Daoy (cell line): ENCODE measurements around the gene NAALADL2. TPM values are rescaled to one million over a fixed set of nuclear protein-coding genes. Genes with fewer than 3 reads are reported as not detected.
"Not testable (repeated sequence)": the region's sequence is repeated elsewhere in the genome, so short reads cannot be mapped to it uniquely, and the experiment has no call there.

Source experiments
- DNase-seq: peaks from one replicate; pipeline ENCODE4 v3.0.0-alpha.2; 2015; ENCODE audit warnings: low read depth
- total RNA-seq: library from RNA; depleted of rRNA; stranded (reverse); fragments of >200 nt; shearing (Covaris generic); gene quantifications from 2 replicates; pipeline ENCODE4 v1.2.3, GENCODE V29; 2014

NAALADL2 gene
- total RNA-seq, 1 experiment from 2014 or later: 1.5 TPM

DNA sequence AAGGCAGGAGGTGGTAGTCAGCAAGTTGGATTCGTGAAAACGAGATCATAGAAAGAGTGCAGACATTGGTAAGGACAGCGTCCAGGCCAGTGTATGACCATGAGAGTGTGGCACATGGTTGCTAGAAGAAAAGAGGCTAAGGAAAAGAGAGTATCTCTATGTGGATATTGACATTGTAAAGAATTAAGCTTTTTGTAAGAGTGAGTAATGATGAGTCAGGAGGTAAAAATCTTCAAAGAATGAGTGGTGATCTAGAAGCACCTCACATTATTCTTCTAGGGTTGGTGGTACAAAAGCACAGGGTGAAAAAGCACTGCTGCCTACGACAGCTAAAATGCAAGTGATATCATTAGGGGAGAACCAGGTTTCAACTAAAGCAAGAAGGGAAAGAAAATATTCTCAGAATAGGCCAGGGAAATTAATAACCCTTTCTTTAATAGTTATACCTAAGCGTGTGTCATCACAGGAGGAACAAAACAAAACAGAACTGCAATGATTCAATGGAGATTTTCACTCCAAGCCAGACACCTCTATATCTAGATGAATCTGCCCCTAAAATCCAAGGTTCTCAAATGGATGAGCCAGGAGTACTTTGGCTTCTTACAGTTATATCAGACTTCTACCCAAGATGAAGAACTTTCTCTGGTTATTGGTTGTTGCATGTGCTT lies 884.7 kb downstream of the NAALADL2 start:
- peak; percentile 41 for DNase-seq

DNA sequence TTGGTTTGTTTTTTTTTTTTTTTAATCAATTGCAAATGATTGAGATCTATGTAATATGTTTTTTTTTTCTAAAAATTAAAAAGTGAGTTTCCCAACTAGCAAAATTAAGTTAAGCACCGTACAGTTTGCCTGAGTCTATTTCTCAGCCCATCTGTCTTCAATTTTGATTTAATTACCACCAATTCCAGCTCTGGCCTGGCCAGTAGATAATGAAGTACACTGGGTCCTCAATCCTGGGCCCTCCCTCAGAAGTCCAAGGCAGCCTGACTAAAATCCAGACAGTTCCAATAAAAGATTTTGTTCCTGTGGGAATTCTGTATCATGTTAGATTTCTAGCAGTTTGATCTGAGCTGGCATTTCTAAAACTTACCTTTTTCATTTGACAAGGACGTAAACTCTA lies 887.2 kb downstream of the NAALADL2 start:
- no peak for DNase-seq

DNA sequence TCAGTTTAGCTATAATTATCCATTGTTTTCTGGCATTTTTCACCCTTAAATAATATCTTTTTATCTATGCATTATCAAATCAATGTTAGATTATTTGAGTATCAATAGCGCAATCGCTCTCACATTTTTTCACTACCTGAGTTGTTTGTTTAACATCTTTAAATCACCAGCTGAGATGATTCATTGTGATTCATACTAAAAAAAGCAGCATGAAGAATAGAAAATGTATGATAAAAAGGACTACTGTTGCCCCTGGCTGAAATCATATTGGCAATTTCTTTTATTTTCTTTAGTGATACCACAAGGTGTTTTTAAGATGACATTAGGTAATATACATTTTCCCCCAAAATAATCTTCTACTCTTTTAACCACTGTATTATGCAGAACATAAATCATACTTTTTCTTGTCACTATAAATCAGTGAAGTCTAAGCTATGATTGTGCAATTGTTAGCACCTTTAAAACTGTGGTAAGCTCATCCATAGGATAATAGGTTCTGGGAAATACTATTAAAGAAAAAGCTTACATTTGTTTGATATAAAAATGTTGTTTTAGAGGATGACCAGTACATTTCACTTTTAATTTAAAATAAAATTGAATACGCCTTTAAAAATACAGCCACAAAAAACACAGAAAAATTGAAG lies 889.1 kb downstream of the NAALADL2 start:
- peak; percentile 6 for DNase-seq

DNA sequence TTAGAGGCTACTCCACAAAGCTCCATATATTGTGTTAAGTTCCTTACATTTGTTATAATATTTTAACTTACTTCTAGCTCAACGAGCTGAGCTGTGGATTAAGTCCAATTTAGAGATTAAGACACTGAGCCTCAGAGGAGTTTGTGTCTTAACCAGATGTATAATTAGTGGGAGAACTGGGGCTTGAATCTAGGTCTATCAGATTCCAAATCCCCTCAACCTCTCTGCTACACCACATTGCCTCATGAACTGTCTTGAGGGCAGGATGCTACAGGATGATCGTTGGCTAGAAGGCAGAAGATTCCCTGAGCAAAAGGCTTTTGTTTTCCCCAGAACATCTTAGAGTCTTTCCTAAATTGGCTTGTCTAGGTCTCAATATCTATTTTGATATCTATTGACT lies 890.8 kb downstream of the NAALADL2 start:
- DNase-seq: no peak

DNA sequence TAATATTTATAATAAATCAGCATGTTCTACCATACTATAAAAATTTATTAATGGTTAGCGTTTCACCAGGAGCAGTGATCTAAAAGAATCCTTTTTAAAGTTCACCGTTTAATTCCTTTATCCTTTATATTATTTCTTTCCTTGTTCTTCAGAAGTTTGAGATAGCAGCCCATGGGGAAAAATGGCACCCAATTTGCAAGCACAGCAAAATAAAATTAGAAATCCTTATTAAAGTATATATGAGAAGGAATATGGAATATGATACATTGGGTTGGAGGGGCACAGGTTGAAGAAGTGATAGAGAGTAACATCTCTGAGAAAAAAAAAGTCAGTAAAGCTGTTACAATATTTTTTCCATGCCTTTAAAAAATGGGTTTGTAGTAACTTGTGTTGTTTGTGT lies 892.0 kb downstream of the NAALADL2 start:
- DNase-seq: no peak

DNA sequence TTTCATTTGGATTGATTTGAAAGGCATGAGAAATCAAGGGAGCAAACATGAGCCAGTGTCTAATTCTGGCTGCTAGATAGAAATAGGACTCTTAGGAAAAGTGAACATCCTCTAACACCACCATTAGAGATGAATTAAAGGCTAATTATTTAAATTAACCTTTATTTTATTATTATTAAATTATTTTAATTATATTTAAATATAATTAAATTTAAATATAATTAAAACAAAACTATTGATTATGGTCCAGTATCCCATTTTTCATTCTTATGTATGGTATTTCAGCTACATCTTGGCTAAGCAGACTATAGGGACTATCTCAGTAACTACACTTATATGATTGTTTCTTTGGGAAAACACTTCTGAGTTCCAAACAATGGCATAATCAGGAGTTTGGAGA lies 904.8 kb downstream of the NAALADL2 start:
- DNase-seq: no peak

DNA sequence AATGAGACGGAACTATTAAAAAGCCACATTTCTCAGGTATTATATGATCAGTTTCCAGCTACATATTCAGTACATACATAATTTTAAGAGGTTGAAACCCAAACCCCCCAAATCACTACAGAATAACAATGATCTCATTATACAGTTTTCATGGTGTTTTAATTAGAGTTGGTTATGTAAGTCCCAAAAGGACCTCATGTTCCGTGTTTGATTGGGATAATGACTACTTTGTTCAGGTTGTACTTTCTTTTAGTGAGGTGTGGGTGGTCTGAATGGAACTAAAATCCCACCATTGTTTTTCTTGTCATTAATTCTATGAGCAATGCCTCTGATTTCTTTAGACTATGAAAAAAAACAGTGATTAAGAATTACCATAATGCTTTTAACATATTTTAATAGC lies 905.6 kb downstream of the NAALADL2 start:
- DNase-seq: no peak

DNA sequence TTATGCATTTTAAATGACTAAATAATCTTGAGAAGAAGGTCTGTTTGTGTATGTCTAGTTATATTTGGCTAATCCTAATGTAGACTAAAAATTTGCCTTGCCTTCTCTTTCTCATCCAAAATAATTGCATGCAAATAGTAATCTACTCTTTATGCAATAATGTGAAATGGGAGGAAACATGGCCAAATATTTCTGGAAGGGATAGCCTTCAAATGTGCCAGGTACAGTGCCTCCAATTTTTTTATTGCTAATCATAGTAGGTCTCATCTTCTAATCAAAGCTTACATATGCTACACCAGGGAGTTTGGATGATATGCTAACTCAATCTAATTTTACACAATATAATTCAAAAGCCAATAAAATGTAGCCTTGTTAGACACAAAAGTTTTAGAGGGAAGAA lies 911.3 kb downstream of the NAALADL2 start:
- no peak for DNase-seq

DNA sequence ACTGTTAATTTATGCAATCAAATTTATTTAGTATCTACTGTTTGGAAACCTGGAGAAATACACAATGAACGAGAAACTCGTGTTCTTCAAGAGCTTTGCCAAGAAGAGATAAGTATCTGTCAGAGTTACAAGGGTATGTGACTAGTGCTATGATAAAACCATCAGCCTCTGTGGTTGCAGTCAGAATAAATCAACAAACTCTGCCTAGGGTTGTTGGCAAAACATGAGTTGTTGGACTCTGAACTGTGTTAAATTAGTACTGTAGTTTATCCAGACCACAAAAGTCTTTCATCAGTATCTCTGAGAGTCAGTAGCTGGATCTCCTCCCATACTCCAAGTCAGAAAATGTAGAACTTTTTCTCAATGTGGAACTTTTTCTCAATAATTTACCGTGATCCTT lies 918.4 kb downstream of the NAALADL2 start:
- DNase-seq: no peak

DNA sequence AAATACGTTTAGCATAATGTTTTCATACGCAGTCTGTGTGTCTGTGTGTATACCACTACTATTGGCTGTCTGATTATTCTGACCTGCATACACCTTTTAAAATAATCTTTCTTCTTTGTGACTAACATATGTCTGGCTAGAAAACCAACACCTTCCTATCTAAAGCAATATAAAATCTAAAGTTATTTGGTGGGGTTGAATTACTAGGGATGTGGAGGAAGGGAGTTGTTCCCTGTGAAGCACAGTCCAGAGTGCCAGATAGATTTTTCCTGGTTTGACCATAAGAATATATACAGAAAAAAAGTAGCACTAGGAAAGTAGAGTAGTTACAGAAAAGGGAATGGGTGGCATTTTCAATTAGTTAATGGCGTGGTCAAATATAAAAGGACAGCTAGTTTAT lies 918.8 kb downstream of the NAALADL2 start:
- no peak for DNase-seq

DNA sequence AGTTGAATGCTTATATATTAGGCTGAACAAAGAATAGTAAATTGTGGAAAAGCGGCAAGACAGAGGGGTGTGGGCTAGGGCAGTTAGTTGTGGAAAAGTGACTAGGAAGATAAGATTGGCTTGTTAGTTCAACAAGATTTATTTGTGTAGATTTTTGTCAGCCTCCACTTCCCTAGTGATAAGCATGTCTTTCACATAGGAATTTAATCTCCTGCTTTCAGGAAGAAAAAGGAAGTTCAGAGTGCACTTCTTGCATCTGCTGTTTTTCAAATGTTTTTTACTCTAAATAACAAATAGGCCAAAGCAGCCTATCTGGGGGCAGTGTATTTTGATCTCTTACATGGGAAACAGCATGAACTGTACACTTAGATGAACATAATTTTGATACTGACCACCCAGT lies 919.9 kb downstream of the NAALADL2 start:
- DNase-seq: no peak

DNA sequence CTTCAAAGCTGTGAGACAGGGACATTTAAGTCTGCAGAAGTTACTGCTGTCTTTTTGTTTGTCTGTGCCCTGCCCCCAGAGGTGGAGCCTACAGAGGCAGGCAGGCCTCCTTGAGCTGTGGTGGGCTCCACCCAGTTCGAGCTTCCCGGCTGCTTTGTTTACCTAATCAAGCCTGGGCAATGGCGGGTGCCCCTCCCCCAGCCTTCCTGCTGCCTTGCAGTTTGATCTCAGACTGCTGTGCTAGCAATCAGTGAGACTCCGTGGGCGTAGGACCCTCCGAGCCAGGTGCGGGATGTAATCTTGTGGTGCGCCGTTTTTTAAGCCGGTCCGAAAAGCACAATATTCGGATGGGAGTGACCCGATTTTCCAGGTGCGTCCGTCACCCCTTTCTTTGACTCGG lies 928.0 kb downstream of the NAALADL2 start:
- not testable (repeated sequence) for DNase-seq

DNA sequence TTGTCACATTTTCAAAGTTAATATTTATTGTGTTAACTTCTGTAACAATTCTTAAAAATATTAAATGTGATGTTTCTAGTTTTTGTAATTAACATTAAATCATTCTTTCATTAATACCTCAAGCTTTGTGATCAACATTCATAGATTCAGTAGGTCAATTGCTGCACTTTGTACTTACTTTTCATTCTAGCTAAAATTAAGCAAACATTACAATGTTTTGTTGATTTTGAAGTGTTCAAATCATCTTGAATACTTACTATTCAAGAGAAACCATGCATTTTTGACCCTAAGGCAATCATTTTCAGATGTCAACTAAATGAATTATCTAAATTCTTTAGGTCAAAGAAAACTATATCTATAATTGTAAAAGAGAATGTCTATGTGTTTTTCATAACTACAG lies 933.1 kb downstream of the NAALADL2 start:
- DNase-seq: no peak

DNA sequence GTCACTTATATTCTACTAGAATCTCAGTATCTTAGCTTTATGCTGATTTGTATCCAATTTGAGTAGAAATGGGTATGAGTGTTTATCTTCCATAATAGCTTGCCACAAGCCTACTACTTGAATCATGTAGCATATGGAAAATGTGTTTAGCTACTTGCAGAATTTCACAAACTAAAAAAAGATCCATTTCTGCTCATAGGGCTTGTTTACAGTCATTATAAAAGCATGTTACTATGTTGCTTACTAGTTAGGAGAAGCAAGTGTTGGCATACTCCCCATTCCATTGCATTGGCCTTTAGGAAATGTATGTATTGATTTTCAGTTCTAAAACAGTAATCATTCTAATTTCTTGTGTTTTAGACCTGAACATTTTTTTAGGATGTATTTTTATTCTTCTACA lies 939.2 kb downstream of the NAALADL2 start:
- DNase-seq: no peak

DNA sequence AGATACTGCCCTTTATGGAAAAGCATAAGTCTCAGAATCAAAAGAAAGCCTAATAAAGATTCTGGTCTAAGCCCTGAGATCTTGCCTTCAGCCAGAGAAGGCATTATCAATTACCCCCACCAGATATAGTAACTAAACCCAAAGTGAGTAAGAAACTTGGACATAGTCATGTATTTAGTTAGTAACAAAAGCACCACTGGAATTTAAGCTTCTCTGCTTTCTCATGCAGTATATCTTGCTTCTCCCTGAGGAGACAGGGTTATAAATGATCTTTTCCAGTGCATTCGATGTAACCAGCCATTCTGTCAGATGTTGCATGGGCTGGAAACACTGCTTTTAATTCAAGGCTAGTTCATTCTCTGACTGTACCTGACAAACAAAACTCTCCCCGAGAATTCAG lies 946.7 kb downstream of the NAALADL2 start:
- no peak for DNase-seq

DNA sequence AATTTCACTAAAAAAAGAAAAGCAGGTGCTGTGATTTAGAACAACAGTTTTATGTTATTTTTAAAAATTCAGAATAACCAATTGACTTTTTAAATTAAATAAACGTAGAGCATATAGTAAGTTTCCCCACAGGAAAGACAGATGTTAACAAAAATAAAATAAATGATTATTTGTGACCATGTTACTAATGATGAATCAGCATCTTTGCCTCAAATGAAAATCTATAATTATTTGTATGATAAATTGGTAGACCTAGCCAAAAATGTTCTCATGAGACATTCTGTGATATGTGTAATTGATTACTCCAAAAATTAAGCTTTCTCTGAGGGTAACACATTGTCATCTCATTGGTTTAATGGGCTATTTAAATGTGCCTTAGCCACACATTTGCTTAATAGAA lies 948.0 kb downstream of the NAALADL2 start:
- no peak for DNase-seq

DNA sequence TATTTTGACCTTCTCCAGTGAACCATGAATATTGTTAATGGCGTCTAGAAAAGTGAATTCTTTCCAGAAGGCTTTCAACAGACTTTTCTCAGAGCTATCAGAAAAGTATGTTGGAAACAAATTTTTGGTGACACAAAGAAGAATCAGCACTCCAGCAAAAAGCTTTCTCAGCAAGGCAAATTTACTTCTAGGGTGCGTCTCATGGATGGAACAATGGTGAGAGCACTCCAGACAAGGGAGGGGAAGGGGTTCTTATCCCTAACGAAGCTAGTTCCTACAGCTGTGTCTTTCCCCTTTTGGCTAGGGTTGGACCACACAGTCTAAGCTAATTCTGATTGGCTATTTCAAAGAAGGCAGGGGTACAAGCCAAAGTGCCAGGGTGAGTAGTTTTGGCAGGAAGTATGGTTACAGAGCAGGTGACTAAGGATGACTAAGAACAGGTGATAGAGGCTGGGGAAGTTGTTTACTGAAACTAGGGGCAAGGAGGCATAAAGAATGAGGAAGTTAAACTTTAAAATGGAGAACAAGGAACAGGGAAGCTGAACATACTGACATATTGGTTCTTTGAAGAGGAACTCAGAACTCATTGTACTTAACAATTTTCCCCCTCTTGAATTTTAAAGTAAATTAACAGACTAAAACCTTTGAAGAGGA lies 959.8 kb downstream of the NAALADL2 start:
- DNase-seq: no peak

DNA sequence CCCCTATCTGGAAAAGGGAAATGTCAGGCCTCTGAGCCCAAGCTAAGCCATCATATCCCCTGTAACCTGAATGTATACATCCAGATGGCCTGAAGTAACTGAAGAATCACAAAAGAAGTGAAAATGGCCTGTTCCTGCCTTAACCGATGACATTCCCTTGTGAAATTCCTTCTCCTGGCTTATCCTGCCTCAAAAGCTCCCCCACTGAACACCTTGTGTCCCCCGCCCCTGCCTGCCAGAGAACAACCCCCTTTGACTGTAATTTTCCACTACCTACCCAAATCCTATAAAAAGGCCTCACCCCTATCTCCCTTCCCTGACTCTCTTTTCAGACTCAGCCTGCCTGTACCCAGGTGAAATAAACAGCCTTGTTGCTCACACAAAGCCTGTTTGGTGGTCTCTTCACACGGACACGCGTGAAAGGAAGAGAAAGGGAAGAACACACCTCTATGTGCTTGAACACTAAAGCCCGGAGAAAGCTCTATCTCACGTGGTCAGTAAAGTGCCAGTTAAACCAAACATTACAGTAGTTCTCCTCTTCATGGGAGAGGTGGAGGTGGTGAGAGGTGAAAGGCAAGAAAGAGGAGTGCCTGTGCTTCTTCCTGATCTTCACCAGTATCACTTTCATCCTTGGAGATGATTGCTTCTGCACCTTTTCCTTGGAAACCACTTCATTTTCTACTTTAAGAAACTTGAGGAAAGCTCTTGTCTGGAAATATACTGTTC lies 963.8 kb downstream of the NAALADL2 start:
- DNase-seq: not testable (repeated sequence)

DNA sequence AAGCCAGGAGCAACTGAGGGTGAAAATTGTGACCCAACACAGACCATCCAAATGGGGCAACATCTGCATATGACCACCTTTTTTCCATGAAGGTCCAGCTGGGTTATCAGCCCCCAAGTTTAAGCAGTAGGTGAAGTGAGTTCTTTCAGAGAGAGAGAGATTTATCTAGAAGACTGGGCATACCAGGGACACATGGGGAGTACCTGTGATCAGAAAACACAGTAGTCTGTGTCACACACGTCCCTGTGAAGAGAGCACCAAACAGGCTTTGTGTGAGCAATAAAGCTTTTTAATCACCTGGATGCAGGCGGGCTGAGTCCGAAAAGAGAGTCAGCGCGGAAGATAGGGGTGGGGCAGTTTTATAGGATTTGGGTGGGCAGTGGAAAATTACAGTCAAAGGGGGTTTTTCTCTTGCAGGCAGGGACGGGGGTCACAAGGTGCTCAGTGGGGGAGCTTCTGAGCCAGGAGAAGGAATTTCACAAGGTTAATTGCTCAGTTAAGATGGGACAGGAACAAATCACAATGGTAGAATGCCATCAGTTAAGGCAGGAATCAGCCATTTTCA lies 966.0 kb downstream of the NAALADL2 start:
- not testable (repeated sequence) for DNase-seq

DNA sequence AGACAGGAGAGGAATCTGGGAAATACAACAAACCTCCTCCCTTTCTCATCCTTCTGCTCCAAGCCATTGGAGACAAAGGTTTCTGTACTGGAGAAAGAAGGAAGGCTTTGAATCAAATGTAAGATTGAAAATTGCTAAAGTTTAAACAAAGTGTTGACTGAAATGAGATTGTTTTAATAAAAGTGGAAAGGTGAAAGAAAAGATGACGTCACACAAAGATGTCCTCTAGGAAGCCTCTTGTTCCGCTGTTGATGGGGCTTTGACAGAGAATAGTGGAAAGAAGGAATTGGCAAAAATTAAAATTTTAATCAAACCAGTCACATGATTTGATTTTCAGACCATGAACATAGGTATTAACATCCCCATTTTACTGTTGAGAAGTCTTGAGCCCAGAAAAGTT lies 967.6 kb downstream of the NAALADL2 start:
- DNase-seq: no peak

DNA sequence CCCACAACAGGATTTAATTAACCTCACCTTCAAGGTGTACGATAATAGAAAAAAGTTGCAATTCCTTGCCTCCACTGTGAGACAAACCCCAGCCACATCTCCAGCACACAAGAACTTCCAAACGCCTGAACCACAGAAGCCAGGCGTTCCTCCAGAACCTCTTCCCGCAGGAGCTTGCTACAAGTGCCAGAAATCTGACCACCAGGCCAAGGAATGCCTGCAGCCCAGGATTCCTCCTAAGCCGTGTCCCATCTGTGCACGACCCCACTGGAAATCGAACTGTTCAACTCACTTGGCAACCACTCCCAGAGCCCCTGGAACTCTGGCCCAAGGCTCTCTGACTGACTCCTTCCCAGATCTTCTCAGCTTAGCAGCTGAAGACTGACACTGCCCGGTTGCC lies 970.7 kb downstream of the NAALADL2 start:
- DNase-seq: not testable (repeated sequence)

DNA sequence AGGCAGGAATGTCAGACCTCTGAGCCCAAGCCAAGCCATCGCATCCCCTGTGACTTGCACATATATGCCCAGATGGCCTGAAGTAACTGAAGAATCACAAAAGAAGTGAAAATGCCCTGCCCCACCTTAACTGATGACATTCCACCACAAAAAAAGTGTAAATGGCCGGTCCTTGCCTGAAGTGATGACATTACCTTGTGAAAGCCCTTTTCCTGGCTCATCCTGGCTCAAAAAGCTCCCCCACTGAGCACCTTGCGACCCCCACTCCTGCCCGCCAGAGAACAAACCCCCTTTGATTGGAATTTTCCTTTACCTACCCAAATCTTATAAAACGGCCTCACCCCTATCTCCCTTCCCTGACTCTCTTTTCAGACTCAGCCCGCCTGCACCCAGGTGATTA lies 976.6 kb downstream of the NAALADL2 start:
- not testable (repeated sequence) for DNase-seq
